HUES6 (cell line): ENCODE data around the gene ADIPOQ.
"Not testable (repeated sequence)": the region's sequence is repeated elsewhere in the genome, so short reads cannot be mapped to it uniquely, and the experiment has no call there.

Experiments
- H3K27ac ChIP-seq: 2 replicates; pipeline ENCODE4 v1.7.0; 2013; ENCODE audit warnings: low read depth, mild to moderate bottlenecking, low read length, inconsistent platforms
- H3K27me3 ChIP-seq: 2 replicates; pipeline ENCODE4 v1.6.1; 2013; ENCODE audit warnings: low read length; ENCODE audit not compliant: control insufficient read depth, insufficient read depth
- H3K36me3 ChIP-seq: 2 replicates; pipeline ENCODE4 v1.6.1; 2013; ENCODE audit warnings: low read length; ENCODE audit not compliant: control insufficient read depth, insufficient read depth
- H3K4me1 ChIP-seq: 2 replicates; pipeline ENCODE4 v1.6.1; 2013; ENCODE audit warnings: low read length; ENCODE audit not compliant: control insufficient read depth, insufficient read depth
- H3K4me3 ChIP-seq: 2 replicates; pipeline ENCODE4 v1.5.1; 2013; ENCODE audit warnings: low read depth, low read length
- H3K9ac ChIP-seq: one replicate; pipeline ENCODE4 v1.6.1; 2013; ENCODE audit warnings: mild to moderate bottlenecking, low read length
- H3K9me3 ChIP-seq: 2 replicates; pipeline ENCODE4 v1.6.1; 2013; ENCODE audit warnings: low read depth, low read length; ENCODE audit not compliant: control insufficient read depth, insufficient read depth

ADIPOQ gene

DNA sequence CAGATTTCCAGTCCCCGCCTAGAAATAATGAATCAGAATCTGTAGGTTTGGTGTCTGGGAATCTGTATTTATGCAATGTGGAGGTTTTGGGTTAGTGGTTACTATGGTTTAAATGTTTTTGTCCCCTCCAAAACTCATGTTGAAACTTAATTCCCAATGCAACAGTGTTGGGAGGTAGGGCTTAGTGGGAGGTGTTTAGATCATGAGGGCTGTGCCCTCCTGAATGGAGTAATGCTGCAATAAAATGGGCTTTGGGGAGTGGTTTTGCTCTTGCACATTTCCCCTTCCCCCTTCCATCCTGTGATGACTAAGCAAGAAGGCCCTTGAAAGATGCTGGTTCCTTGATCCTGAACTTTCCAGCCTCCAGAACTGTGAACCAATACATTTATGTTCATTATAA is 27.1 kb upstream of the ADIPOQ start:
- H3K4me1 ChIP-seq = peaks cover 14% of the 10 kb centered on the region
- H3K27me3 ChIP-seq = no peaks in the 10 kb centered on the region
- no peak overlapping the region for H3K27ac ChIP-seq
- no peaks in the 10 kb centered on the region for H3K9me3 ChIP-seq
- no peak overlapping the region for H3K4me3 ChIP-seq
- H3K9ac ChIP-seq = no peak overlapping the region
- no peaks in the 10 kb centered on the region for H3K36me3 ChIP-seq

DNA sequence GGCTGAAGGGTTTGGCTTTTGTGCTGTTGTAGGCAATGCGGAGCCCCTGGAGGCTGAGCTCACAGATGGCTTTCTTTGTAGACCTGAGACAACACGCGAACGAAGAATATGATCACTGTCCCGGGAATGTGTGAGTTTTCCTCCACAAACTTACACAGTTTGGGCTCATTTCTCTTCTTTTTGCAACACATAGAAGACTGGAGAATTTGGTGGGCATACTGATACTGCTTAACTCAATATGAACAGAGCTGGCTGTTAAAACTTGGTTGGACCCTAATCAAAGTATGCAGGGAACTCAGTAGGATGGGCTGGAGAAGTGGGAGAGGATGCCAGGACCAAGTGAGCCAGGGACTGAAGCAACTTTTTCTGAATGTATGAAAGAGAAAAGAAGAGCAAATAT is 24.0 kb upstream of the ADIPOQ start:
- peaks cover 14% of the 10 kb centered on the region for H3K4me1 ChIP-seq
- no peak overlapping the region for H3K27ac ChIP-seq

DNA sequence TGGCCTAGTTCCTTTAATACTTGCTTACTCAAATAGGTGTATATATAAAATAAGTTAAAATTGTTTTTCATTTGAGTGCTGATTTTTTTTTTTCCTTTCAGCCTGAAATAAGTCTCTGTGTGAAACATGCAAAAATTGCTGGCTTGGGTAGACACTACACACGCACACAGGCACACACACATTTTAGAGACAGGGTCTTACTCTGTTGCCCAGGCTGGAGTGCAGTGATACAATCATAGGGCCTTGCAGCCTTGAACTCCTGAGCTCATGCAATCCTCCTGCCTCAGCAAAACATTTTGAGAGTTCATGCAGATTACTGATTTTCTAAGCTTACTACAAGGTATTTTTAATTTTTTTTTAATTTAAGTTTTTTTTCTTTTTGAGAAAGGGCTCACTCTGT is 23.6 kb upstream of the ADIPOQ start:
- Histone ChIP-seq H3K4me1 (peaks cover 16% of the 10 kb centered on the region), H3K4me3 (no peak overlapping the region), H3K36me3 (no peaks in the 10 kb centered on the region), H3K27ac (no peak overlapping the region), H3K27me3 (peaks cover 1% of the 10 kb centered on the region; the same call in 1 of the 2 replicates), H3K9me3 (no peaks in the 10 kb centered on the region), H3K9ac (no peak overlapping the region)

More for the DNA sequence above, 24.0 kb upstream of the ADIPOQ start:
- H3K4me3 ChIP-seq = no peak overlapping the region
- no peaks in the 10 kb centered on the region for H3K36me3 ChIP-seq
- no peaks in the 10 kb centered on the region for H3K27me3 ChIP-seq
- no peaks in the 10 kb centered on the region for H3K9me3 ChIP-seq
- no peak overlapping the region for H3K9ac ChIP-seq

DNA sequence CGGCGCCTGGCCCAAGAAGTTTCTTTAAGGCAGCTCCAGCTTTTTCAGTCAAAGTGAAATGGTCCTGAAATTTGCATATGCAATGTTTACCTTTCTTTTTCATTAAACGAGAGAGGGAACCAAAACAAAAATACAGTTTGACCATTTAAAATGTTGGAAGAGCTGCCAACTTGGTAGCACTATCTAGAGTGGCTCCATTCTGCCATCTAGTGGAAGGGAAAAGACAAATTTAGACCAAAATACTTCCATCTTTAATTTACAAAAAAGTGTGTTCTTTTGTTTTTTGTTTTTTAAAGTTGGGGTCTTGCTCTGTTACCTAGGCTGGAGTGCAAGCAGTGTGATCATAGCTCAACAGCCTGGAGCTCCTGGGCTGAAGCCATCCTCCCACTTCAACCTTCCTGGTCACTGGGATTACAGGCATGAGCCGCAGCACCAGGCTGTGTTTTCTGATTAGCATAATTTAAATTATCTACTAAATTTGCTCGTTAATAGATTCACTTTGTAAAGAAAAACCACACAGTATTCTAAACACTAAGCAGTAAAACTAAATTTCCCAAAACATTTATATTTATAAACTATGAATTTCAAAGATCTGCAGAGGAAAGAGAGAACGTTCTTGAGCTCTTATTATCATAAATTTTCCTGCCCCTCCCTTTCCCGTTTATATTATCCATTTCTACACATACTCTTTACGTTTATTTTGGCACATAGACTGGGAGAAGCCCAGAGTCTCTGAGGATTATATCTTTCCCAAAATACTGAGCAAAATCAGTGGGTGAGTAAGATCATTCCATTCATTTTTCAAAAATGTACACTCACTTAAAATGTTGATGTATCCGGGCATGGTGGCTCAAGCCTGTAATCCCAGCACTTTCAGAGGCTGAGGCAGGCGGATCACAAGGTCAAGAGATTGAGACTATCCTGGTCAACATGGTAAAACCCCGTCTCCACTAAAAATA is 20.8 kb upstream of the ADIPOQ start:
- Histone ChIP-seq H3K9me3 (no peaks in the 10 kb centered on the region), H3K4me1 (peaks cover 23% of the 10 kb centered on the region), H3K27me3 (peaks cover 26% of the 10 kb centered on the region), H3K27ac (no peak overlapping the region), H3K9ac (no peak overlapping the region), H3K36me3 (no peaks in the 10 kb centered on the region), H3K4me3 (no peak overlapping the region)

DNA sequence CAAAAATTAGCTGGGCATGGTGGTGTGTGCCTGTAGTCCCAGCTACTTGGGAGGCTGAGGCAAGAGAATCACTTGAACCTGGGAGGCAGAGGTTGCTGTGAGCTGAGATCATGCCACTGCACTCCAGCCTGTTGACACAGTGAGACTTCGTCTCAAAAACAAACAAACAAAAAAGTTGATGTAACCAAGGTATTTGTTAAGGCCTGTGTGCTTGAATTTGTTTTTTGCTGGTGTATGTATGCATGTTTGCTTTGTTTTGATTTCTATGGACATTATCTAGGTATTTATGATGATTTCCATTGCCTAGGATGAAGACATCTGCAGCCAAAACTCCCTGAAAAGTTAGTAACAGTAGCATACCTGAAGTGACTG is 20.1 kb upstream of the ADIPOQ start:
- H3K4me3 ChIP-seq, H3K9ac ChIP-seq, H3K27ac ChIP-seq, H3K36me3 ChIP-seq, H3K9me3 ChIP-seq: not testable (repeated sequence)
- Histone ChIP-seq H3K27me3 (peaks cover 27% of the 10 kb centered on the region), H3K4me1 (peaks cover 23% of the 10 kb centered on the region)

DNA sequence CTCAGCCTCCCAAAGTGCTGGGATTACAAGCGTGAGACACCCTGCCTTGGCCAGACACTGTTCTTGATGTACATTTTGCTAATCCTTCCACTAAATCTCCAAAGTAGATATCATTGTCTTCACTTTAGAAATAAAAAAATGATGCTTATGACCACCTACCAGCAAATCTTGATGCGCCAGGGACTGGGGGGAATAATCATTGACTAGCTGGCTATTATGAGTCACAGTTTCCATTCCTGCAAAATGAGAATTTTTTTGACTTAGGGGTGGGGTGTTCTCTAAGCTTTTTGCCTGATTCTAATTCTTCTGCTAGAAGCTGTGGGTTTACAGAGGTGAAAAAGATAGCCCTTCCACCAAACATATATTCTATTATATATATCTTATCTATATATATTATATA is 19.1 kb upstream of the ADIPOQ start:
- Histone ChIP-seq H3K9me3 (no peaks in the 10 kb centered on the region), H3K4me1 (peaks cover 25% of the 10 kb centered on the region), H3K4me3 (no peak overlapping the region), H3K9ac (no peak overlapping the region), H3K27me3 (peaks cover 36% of the 10 kb centered on the region), H3K36me3 (no peaks in the 10 kb centered on the region), H3K27ac (no peak overlapping the region)

DNA sequence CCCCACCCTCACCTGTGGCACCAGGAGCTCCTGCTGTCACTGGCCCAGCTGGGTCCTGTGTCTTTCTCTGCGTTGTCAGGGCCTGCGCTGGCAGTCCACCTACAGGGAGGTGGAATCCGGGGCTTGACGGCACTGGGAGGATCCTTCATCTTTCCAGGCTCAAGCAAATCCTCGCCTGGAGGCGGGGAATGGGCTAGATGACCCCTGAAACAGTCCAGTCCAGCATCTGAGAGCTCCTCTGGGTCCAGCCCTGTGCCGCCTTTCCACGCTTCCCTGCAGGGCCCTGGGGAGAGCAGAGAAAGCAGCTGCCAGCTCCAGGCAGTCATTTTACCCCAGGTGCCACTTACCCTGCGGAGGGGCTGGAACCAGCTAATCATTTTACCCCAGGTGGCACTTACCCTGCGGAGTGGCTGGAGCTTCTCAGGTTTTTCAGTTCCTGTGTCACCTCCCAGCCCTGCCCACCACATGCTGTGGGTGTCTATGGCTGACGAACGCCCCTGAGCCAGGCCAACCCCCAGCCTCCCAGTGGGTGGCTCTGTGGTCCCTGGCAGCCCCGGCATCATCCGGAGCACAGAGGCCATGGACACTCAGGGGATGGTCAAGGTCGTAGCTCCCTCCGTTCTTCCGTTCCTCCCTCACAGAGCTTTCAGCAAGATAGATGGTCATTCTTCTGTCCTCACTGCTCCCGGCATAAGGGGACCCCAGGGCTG is 17.9 kb upstream of the ADIPOQ start:
- peaks cover 48% of the 10 kb centered on the region for H3K27me3 ChIP-seq
- peak overlapping the region; percentile 76 for H3K4me3 ChIP-seq
- no peaks in the 10 kb centered on the region for H3K9me3 ChIP-seq
- H3K27ac ChIP-seq = no peak overlapping the region
- peaks cover 27% of the 10 kb centered on the region for H3K4me1 ChIP-seq
- peak overlapping the region; percentile 49 for H3K9ac ChIP-seq
- H3K36me3 ChIP-seq = no peaks in the 10 kb centered on the region

DNA sequence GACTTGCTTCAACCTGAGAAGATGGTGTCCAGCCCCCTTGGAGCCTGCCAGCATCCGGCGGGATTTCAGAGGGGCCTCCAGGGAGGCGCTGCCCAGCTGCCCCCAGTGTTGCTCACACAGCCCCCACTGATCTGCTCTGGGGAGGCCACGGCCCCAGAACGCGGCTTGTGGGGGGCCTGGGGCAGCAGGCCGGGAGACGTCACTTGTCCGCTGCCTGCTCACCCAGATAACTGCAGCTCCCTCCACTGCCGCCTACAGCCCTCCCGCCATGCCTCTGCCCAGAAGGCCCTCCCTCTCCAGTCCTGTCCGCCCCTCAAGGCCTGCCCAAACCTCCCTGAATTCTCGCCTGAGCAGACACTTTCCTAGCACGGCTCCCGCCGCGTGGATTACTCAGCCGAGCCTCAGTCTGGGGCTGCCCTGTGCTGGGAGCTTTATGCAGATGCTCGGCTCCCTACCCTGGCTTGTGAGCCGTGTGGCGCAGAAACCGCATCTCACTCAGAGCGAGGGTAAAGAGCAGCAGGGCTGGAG is 17.2 kb upstream of the ADIPOQ start:
- H3K36me3 ChIP-seq = no peaks in the 10 kb centered on the region
- H3K9me3 ChIP-seq = no peaks in the 10 kb centered on the region
- no peak overlapping the region for H3K27ac ChIP-seq
- peak overlapping the region; percentile 42 for H3K9ac ChIP-seq
- peaks cover 56% of the 10 kb centered on the region for H3K27me3 ChIP-seq
- H3K4me1 ChIP-seq = peaks cover 27% of the 10 kb centered on the region
- H3K4me3 ChIP-seq = peak overlapping the region; percentile 76

DNA sequence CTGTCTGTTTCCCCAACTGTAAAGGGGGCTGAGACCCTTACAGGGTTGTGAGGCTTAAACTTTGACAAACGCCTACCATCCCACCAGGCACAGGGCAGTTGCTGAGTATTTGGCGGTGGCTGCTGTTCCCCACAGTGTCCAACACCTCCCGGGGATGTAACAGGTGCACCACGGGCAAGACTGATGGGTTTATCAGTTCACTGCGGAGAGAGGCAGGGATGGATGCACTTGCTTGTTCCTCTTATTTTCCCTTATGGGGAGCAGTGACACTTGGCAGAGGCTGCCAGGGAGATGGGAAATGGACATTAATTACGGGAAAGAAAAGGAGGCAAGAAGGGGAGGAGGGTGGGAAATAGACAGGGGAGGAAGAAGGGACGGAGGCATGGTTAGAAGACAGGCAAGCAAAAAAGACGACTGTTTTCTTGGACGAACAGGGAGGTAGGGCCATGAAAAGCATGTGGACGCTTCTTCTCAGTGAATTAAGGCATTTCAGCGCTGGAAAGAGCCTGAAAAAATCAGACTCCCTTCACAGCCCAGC is 16.6 kb upstream of the ADIPOQ start:
- H3K9me3 ChIP-seq = no peaks in the 10 kb centered on the region
- peaks cover 62% of the 10 kb centered on the region for H3K27me3 ChIP-seq
- peak overlapping the region; percentile 42 for H3K9ac ChIP-seq
- peak overlapping the region; percentile 76 for H3K4me3 ChIP-seq
- no peak overlapping the region for H3K27ac ChIP-seq
- H3K4me1 ChIP-seq = peaks cover 27% of the 10 kb centered on the region
- no peaks in the 10 kb centered on the region for H3K36me3 ChIP-seq

DNA sequence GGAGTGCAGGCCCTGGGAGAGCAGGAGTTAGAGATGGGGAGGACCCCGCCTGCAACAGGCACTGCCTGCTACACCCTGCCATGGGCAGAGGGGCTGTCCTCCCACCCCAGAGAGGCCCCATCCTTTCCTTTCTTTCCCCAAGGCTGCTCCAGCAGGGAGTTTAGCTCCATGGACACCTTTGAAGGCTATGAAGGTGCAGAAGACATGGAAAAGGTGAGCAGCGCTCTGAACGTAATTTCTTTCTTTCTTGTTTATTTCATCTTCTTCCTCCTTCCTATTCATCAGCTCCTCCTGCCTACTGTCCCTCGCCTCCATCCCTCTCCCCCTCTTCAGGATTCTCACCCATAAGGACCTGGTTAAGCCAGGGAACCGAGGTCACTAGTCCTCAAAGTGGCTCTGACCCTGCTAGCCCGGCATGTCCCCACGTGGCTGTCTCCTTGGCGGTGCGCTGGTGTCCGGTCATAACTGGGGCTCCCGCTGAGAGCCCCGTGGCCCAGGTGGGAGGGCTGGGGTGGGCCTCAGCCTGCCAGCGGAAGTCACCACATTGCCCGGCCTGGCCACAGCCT is 16.0 kb upstream of the ADIPOQ start:
- peak overlapping the region; percentile 76 for H3K4me3 ChIP-seq
- peaks cover 27% of the 10 kb centered on the region for H3K4me1 ChIP-seq
- H3K36me3 ChIP-seq = no peaks in the 10 kb centered on the region
- no peak overlapping the region for H3K27ac ChIP-seq
- H3K9ac ChIP-seq = peak overlapping the region; percentile 42
- H3K9me3 ChIP-seq = no peaks in the 10 kb centered on the region
- peaks cover 65% of the 10 kb centered on the region for H3K27me3 ChIP-seq
